Esophagus squamous epithelium (tissue), 4 donors: Measurements from ENCODE around the gene IPMK.

Experiments used
- CTCF ChIP-seq, 6 experiments: fragments of 450-650 bp in 4 of 6; fragments of 200-600 bp in 2 of 6; sonication (generic) in 2 of 6; IDR thresholded peaks; one replicate each; pipeline ENCODE4 v1.5.1; 2016 to 2019; ENCODE audit warnings: antibody characterized with exemption in 6 of 6, mild to moderate bottlenecking in 4 of 6, moderate library complexity in 4 of 6
- POLR2A ChIP-seq, 4 donors: fragments of 450-650 bp; IDR thresholded peaks; one replicate each; pipeline ENCODE4 v1.6.1; 2017; ENCODE audit warnings: antibody characterized with exemption in 4 of 4, mild to moderate bottlenecking in 4 of 4, moderate library complexity in 3 of 4

DNA sequence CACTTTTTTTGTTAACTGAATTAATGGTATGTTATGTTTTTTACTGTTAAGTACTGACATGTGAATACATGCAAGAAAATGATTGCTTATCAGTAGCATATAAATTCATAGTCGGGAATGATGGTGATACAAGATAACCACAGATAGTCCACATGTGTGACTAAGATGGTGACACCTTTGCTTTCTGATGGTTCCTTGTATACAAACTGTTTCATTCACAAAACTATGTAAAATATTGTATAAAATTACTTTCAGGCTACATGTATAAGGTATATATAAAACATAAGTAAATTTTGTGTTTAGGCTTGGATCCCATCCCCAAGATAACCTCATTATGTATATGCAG lies 11.2 kb upstream of the IPMK start:
- TF ChIP-seq CTCF (IDR thresholded peaks at IDR 0.05) (no peak), POLR2A (IDR thresholded peaks at IDR 0.05) (no peak)
